Eye (tissue), 1 donor: ENCODE data around the gene CIITA.
"Not testable (repeated sequence)": the region's sequence is repeated elsewhere in the genome, so short reads cannot be mapped to it uniquely, and the experiment has no call there.

Source experiments
- DNase-seq: peaks from one replicate; pipeline ENCODE4 v3.0.0-alpha.2; 2015

The CIITA gene

GRCh38 chr16:10922328-10923145 lies 45.5 kb downstream of the CIITA start:
- no peak for DNase-seq

GRCh38 chr16:10923146-10923649 lies 46.2 kb downstream of the CIITA start:
- no peak for DNase-seq

GRCh38 chr16:10923650-10924214 lies 46.7 kb downstream of the CIITA start:
- DNase-seq, result no peak

GRCh38 chr16:10925285-10925684 lies 48.3 kb downstream of the CIITA start:
- DNase-seq, result not testable (repeated sequence)

- DNase-seq, result no peak
These were observed 49.1 kb downstream of the CIITA start for GRCh38 chr16:10926094-10926493.

GRCh38 chr16:10926867-10927266 lies 49.9 kb downstream of the CIITA start:
- no peak for DNase-seq

- no peak for DNase-seq
These were observed 50.6 kb downstream of the CIITA start for GRCh38 chr16:10927497-10928112.

GRCh38 chr16:10929097-10929496 lies 52.1 kb downstream of the CIITA start:
- not testable (repeated sequence) for DNase-seq

- DNase-seq, result no peak
These were observed 53.1 kb downstream of the CIITA start for GRCh38 chr16:10929853-10930754.

- no peak for DNase-seq
These were observed 53.7 kb downstream of the CIITA start for GRCh38 chr16:10930755-10931093.

- DNase-seq, result no peak
These were observed 54.1 kb downstream of the CIITA start for GRCh38 chr16:10931134-10931533.

GRCh38 chr16:10931977-10932632 lies 55.1 kb downstream of the CIITA start:
- DNase-seq, result no peak

- no peak for DNase-seq
These were observed 56.1 kb downstream of the CIITA start for GRCh38 chr16:10932959-10933710.

- no peak for DNase-seq
These were observed 56.9 kb downstream of the CIITA start for GRCh38 chr16:10933865-10934264.

GRCh38 chr16:10934325-10935107 lies 57.5 kb downstream of the CIITA start:
- DNase-seq, result no peak

GRCh38 chr16:10935226-10935915 lies 58.4 kb downstream of the CIITA start:
- DNase-seq, result no peak

- no peak for DNase-seq
These were observed 59.4 kb downstream of the CIITA start for GRCh38 chr16:10936272-10936984.

- DNase-seq, result no peak
These were observed 60.3 kb downstream of the CIITA start for GRCh38 chr16:10937068-10937859.

GRCh38 chr16:10938321-10938720 lies 61.3 kb downstream of the CIITA start:
- DNase-seq, result no peak
